Stromal cell of bone marrow (primary cell): ENCODE measurements around the gene B4GALT3.

ENCODE experiments used
- DNase-seq: peaks from one replicate; pipeline ENCODE4 v3.0.0-alpha.2; 2012; ENCODE audit warnings: low read depth

The B4GALT3 gene

GRCh38 chr1:161163793-161164192, 13.5 kb downstream of the B4GALT3 start:
- DNase-seq = no peak

- no peak for DNase-seq
These were observed 14.5 kb downstream of the B4GALT3 start for GRCh38 chr1:161162806-161163205.

- DNase-seq = no peak
These were observed 15.3 kb downstream of the B4GALT3 start for GRCh38 chr1:161162052-161162451.

GRCh38 chr1:161161652-161162051, 15.7 kb downstream of the B4GALT3 start:
- DNase-seq = no peak

GRCh38 chr1:161160671-161161145, 16.6 kb downstream of the B4GALT3 start:
- DNase-seq = no peak

GRCh38 chr1:161159913-161160243, 17.4 kb downstream of the B4GALT3 start:
- DNase-seq = no peak

- peak; percentile 75 for DNase-seq
These were observed 18.0 kb downstream of the B4GALT3 start, which contains the start of gene USP21 for GRCh38 chr1:161159087-161159912. Gene USP21 (plus strand): TSS chr1:161159500. CDS start chr1:161160641, 1,141 bp downstream.

- no peak for DNase-seq
These were observed 18.8 kb downstream of the B4GALT3 start for GRCh38 chr1:161158316-161159010.

GRCh38 chr1:161157867-161158266, 19.4 kb downstream of the B4GALT3 start:
- no peak for DNase-seq

GRCh38 chr1:161153682-161154337, 23.5 kb downstream of the B4GALT3 start, which contains the start of gene UFC1:
Gene UFC1 (plus strand): TSS chr1:161153978. CDS start chr1:161153998, 20 bp downstream.
- DNase-seq = peak; percentile 81

GRCh38 chr1:161153176-161153575, 24.1 kb downstream of the B4GALT3 start:
- DNase-seq = no peak

GRCh38 chr1:161145832-161146231, 31.5 kb downstream of the B4GALT3 start:
- DNase-seq = no peak

GRCh38 chr1:161140755-161141400, 36.4 kb downstream of the B4GALT3 start:
- DNase-seq = no peak

GRCh38 chr1:161139766-161140165, 37.5 kb downstream of the B4GALT3 start:
- peak; percentile 27 for DNase-seq

GRCh38 chr1:161138431-161138830, 38.9 kb downstream of the B4GALT3 start:
- no peak for DNase-seq

- DNase-seq = no peak
These were observed 39.4 kb downstream of the B4GALT3 start for GRCh38 chr1:161137881-161138280.

- DNase-seq = no peak
These were observed 44.0 kb downstream of the B4GALT3 start for GRCh38 chr1:161133220-161133740.

- DNase-seq = peak; percentile 96
These were observed 44.7 kb downstream of the B4GALT3 start, which contains the start of gene DEDD for GRCh38 chr1:161132410-161133219. Gene DEDD (minus strand): TSS chr1:161132667. CDS start chr1:161124462, 8,205 bp downstream.

- peak; percentile 43 for DNase-seq
These were observed 45.5 kb downstream of the B4GALT3 start for GRCh38 chr1:161131523-161132409.

GRCh38 chr1:161130266-161130665, 47.0 kb downstream of the B4GALT3 start:
- DNase-seq = no peak
